ENCODE data around the gene TIMP2. TPM values are rescaled to one million over a fixed set of nuclear protein-coding genes. Genes with fewer than 3 reads are reported as not detected.
"Not testable (repeated sequence)": the region's sequence is repeated elsewhere in the genome, so short reads cannot be mapped to it uniquely, and the experiment has no call there.

TIMP2 gene
- polyA plus RNA-seq, 3 donors from 2014 or later: 0.07 to 0.26 (median 0.16) TPM

DNA sequence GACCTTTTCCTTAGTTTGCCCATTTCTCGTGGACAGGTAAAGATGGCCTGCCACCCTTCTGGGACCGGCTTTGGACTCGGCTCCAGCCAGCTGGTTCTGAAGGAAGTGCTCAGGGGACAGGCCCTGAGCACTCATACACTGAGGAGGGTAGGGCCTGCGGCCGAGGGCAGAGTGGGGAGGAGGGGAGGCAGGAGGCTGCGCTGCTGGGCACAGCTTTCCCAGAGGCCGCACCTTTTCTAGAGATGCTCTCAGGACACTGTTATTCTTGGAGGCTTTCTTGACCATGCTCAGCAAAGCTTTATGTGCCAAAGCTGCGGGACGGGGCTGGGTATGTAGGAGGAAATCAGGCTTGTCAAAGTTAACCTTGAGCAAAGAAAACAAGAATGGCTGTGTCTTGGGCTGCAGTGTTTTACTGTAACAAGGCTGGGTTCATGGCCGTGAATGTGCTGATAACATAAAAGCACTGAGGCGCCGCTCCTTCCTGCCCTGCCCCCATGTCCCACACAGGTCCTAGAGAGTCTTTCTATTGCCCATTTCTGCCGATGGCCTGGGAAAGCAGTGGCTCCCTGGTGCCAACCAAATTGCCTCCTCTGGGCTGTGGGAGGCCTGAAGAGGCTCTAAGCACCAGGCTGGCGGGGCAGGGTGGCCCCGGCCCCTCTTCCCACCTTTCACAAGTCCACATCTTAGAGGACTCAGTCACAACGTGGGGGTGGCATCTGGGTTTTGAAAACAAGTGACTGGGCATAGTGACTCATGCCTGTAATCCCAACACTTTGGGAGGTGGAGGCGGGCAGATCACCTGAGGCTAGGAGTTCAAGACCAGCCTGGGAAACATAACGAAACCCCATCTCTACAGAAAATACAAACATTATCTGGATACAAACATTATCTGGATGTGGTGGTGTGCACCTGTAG lies 22.3 kb upstream of the TIMP2 start:
- Mint-ChIP-seq H3K36me3 (no peaks in the 10 kb centered on the region), H3K27me3 (ENCODE audit: low read depth in 3 of 3) (peaks cover 0 to 8% (median 4%) of the 10 kb centered on the region in 3 donors), H3K27ac (no peak overlapping the region), H3K4me1 (no peaks in the 10 kb centered on the region), H3K4me3 (no peak overlapping the region), H3K9me3 (peaks cover 0 to 6% (median under 1%) of the 10 kb centered on the region in 6 donors)
- DNase-seq: no peak

DNA sequence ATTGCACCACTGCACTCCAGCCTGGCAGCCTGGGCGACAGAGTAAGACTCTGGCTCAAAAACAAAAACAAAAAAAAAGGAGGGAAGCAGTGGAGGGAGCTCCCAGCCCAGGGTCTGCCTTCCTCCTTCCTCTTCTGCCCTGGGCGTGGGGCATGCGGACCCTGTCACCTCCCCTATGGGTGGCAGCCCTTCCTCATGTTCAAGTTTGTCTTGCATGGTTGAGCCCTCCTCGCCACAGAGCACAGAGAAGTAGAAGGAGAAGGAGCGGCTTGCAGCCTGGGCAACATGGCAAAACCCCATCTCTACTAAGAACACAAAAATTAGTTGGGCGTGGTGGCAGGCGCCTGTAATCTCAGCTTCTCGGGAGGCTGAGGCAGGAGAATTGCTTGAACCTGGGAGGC lies 21.4 kb upstream of the TIMP2 start:
- H3K9me3 Mint-ChIP-seq: peaks cover 0 to 6% (median under 1%) of the 10 kb centered on the region in 6 donors

DNA sequence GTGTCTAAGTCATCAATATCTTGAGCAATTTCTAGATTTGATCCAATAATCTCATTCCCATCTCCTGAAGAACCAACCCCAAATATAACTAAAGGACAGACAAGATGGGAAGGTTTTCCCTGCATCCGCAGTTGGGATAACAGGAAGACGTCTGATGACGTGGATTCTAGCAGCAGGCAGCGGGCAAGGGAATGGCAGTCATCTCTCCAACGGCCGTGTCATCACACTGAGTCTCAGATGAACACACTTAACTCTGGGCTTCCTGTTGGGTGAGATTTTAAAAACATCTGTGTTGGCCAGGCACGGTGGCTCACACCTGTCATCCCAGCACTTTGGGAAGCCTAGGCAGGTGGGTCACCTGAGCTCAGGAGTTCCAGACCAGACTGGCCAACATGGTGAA lies 20.9 kb upstream of the TIMP2 start:
- H3K36me3 Mint-ChIP-seq: no peaks in the 10 kb centered on the region
- H3K4me1 Mint-ChIP-seq: no peaks in the 10 kb centered on the region
- no peak overlapping the region for H3K4me3 Mint-ChIP-seq

More for the DNA sequence above, 21.4 kb upstream of the TIMP2 start:
- H3K4me3 Mint-ChIP-seq: no peak overlapping the region
- H3K27ac Mint-ChIP-seq: no peak overlapping the region
- H3K27me3 Mint-ChIP-seq (ENCODE audit: low read depth in 3 of 3): peaks cover 0 to 8% (median 6%) of the 10 kb centered on the region in 3 donors
- H3K4me1 Mint-ChIP-seq: no peaks in the 10 kb centered on the region
- DNase-seq: no peak
- no peaks in the 10 kb centered on the region for H3K36me3 Mint-ChIP-seq

DNA sequence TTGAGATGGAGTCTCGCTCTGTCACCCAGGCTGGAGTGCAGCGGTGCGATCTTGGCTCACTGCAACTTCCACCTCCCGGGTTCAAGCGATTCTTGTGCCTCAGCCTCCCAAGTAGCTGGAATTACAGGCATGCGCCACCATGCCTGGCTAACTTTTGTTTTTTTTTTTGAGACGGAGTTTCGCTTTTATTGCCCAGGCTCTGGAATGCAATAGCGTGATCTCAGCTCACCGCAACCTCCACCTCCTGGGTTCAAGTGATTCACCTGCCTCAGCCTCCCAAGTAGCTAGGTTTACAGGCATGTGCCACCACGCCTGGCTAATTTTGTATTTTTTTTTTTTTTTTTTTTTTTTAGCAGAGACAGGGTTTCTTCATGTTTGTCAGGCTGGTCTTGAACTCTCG lies 20.3 kb upstream of the TIMP2 start:
- H3K27ac Mint-ChIP-seq; H3K4me3 Mint-ChIP-seq; H3K9me3 Mint-ChIP-seq; H3K36me3 Mint-ChIP-seq; H3K4me1 Mint-ChIP-seq; H3K27me3 Mint-ChIP-seq (ENCODE audit: low read depth in 3 of 3); DNase-seq: not testable (repeated sequence)

More for the DNA sequence above, 20.9 kb upstream of the TIMP2 start:
- Mint-ChIP-seq H3K27me3 (ENCODE audit: low read depth in 3 of 3) (peaks cover 0 to 8% (median 6%) of the 10 kb centered on the region in 3 donors), H3K9me3 (peaks cover 0 to 5% (median under 1%) of the 10 kb centered on the region in 6 donors), H3K27ac (no peak overlapping the region)
- DNase-seq: no peak

DNA sequence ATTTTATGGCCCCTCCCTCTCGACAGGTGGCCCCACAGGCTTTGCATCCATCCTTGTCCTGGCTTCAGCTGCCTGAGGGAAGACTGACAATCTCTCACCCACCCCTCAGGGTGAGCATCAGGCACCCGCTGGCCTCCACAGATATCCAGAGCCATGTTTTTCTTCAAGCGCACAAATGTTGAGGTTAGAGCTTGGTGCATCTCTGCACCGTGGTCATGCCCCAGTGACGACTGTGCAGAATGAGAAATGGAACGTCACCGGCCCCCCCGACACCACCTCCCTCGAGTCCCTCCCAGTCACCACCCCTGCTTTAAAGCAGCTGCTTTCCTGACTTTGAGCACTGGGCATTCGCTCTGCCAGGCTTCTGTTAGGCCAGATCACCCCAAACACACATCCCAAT lies 19.8 kb upstream of the TIMP2 start:
- H3K27me3 Mint-ChIP-seq (ENCODE audit: low read depth in 3 of 3): peaks cover 0 to 8% (median 6%) of the 10 kb centered on the region in 3 donors
- H3K36me3 Mint-ChIP-seq: no peaks in the 10 kb centered on the region
- H3K4me3 Mint-ChIP-seq: no peak overlapping the region
- peaks cover 0 to 2% (median 0%) of the 10 kb centered on the region in 6 donors for H3K9me3 Mint-ChIP-seq
- no peaks in the 10 kb centered on the region for H3K4me1 Mint-ChIP-seq
- H3K27ac Mint-ChIP-seq: no peak overlapping the region
- no peak for DNase-seq

DNA sequence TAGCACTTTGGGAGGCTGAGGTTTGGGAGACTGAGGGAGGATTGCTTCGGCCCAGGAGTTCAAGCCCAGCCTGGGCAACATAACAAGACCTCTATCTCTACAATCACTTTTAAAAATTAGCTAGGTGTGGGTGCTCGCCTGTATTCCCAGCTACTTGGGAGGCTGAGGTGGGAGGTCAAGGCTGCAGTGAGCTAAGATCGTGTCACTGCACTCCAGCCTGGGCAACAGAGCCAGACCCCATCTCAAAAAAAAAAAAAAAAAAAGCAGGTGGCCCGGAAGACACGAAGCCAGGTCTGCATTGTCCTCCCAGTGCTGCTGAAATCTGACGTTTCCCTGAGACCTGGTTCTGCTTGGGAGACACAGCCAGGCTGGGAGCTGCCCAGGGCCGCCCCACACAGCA lies 18.8 kb upstream of the TIMP2 start:
- DNase-seq: no peak
- no peaks in the 10 kb centered on the region for H3K9me3 Mint-ChIP-seq
- H3K36me3 Mint-ChIP-seq: no peaks in the 10 kb centered on the region
- H3K27me3 Mint-ChIP-seq (ENCODE audit: low read depth in 3 of 3): peaks cover 0 to 8% (median 6%) of the 10 kb centered on the region in 3 donors
- no peak overlapping the region for H3K4me3 Mint-ChIP-seq
- no peak overlapping the region for H3K27ac Mint-ChIP-seq
- no peaks in the 10 kb centered on the region for H3K4me1 Mint-ChIP-seq

DNA sequence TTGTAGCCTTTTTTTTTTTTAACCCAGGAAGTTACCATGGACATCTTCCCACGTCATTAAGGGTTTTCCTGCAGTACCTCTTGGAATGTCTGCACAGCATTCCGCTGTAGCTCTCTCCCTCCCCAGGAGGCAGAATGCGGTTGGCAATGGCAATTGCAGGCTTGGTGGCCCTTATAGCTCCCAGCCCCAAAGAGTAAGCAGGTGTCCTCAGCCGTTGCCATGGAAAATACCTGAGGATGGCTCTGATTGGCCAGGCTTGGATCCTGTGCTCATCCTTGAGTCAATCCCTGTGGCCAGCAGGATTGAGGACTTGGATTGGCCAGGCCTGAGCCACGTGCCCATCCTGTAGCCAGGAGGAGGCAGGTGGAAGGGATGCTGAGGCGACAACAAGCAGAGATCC lies 15.5 kb upstream of the TIMP2 start:
- Mint-ChIP-seq H3K4me1 (no peaks in the 10 kb centered on the region), H3K27me3 (ENCODE audit: low read depth in 3 of 3) (peaks cover 0 to 3% (median 3%) of the 10 kb centered on the region in 3 donors), H3K4me3 (no peak overlapping the region), H3K9me3 (no peaks in the 10 kb centered on the region), H3K27ac (no peak overlapping the region), H3K36me3 (no peaks in the 10 kb centered on the region)
- DNase-seq: no peak

DNA sequence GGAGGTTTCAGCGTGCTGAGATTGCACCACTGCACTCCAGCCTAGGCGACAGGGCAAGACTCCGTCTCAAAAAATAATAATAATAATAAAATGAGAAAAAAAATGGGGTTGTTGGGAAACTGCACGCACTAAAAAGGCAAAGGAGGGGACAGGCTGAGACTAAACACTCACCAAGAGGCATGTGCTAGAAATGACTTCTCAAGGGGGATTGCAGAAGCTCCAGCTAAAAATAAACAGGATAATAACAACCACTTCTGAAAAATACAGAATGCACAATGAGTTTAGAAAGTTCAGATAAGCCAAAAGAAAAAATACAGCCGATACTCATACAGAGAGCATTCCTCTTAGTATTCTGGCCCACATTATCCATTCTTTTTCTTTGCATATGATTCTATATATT lies 15.1 kb upstream of the TIMP2 start:
- H3K27ac Mint-ChIP-seq: no peak overlapping the region
- no peak overlapping the region for H3K4me3 Mint-ChIP-seq
- no peak for DNase-seq
- no peaks in the 10 kb centered on the region for H3K9me3 Mint-ChIP-seq
- H3K36me3 Mint-ChIP-seq: no peaks in the 10 kb centered on the region
- H3K4me1 Mint-ChIP-seq: no peaks in the 10 kb centered on the region
- peaks cover 0 to 3% (median 2%) of the 10 kb centered on the region in 3 donors for H3K27me3 Mint-ChIP-seq (ENCODE audit: low read depth in 3 of 3)

DNA sequence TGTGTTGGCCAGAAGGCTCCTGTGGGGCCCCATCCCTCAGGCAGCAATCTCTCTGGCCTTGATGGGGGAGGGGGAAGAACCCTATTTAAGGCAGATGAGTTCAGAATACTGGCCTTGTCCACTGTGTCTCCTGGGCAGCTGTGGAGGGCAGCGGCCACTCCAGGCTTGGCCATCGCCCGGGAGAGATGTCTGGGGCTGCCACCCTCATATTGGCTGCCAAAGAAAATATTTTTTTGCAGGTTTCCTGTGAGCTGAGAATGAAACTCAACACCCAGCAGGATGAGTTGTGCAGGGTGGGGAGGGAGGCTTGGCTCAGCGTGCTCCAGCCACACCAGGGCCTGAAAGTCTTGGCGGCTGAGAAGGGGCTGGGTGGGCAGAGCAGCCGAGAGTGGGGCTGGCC lies 14.4 kb upstream of the TIMP2 start:
- Mint-ChIP-seq H3K4me1 (no peaks in the 10 kb centered on the region), H3K4me3 (no peak overlapping the region), H3K27ac (no peak overlapping the region)

DNA sequence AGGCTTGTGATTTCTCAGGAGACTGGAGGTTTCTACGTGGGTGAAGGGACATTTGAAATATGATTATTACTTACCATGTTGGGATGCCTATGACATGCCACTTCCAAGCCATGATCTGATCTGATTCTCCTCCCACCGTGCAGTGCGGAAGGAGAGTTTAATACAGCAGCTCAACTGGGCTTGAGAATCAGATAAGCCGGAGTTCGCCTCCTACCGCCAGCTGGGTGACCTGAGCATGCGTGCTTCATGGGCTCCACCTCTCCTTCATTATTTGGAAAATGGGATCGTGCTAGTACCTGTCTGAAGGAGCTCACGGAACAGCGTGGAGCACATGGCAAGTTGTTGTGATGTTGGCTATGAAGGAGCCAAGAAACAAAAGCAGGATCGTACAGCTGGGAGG lies 12.4 kb upstream of the TIMP2 start:
- no peak overlapping the region for H3K4me3 Mint-ChIP-seq
- H3K9me3 Mint-ChIP-seq: no peaks in the 10 kb centered on the region
- no peak overlapping the region for H3K27ac Mint-ChIP-seq
- DNase-seq: no peak
- no peaks in the 10 kb centered on the region for H3K36me3 Mint-ChIP-seq
- H3K4me1 Mint-ChIP-seq: peaks cover 8 to 10% of the 10 kb centered on the region in 2 donors
- H3K27me3 Mint-ChIP-seq (ENCODE audit: low read depth in 3 of 3): peaks cover 0 to 4% (median 0%) of the 10 kb centered on the region in 3 donors

More for the DNA sequence above, 14.4 kb upstream of the TIMP2 start:
- Mint-ChIP-seq H3K27me3 (ENCODE audit: low read depth in 3 of 3) (peaks cover 0 to 3% (median 2%) of the 10 kb centered on the region in 3 donors), H3K9me3 (no peaks in the 10 kb centered on the region), H3K36me3 (no peaks in the 10 kb centered on the region)
- no peak for DNase-seq

DNA sequence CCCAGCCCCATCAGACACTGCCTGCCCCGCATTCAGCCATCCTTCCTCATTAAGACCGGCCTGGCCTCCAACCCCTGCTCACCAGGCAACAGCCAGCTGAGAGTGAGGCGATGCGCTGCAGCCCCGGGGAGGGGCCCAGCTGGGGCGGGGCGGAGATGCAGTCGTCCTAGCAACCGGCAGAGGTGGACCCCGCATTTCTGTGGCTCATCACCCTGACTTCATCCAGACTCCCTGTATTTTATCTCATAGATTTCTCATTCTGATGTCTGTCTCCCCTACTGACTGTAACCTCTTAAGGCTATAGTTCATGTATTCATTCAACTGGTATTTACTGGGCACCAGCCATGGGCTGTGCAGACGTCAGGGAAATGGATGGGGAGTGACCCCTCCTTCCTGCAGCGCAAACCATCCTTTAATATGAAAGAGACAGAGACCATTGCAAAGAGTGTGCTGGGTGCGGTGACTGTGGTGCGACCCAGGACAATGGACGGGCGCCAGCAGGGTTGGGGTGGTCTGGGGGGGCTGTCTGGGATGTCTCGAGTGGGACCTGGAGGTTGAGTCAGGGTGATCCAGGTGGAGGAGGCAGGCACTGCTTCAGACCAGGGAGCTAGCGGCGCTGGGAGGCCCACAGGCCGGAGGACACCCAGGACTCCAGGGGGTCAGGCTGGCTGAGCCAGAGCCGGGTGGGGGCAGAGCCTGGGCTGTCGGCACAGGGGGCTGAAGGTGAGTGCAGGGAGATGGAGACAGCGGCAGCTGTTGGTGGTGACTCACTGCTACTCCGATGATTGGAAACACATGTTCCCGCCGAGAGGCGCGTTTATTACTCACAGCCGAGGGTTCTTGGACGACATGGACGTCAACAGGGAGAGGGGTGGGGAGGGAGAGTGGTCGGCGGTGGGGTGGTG lies 10.5 kb upstream of the TIMP2 start:
- H3K36me3 Mint-ChIP-seq: no peaks in the 10 kb centered on the region
- H3K9me3 Mint-ChIP-seq: no peaks in the 10 kb centered on the region
- H3K27me3 Mint-ChIP-seq (ENCODE audit: low read depth in 3 of 3): peaks cover 0 to 2% (median 0%) of the 10 kb centered on the region in 3 donors
- no peak for DNase-seq
- no peak overlapping the region for H3K27ac Mint-ChIP-seq
- H3K4me3 Mint-ChIP-seq: no peak overlapping the region
- H3K4me1 Mint-ChIP-seq: peaks cover 8 to 10% of the 10 kb centered on the region in 2 donors

DNA sequence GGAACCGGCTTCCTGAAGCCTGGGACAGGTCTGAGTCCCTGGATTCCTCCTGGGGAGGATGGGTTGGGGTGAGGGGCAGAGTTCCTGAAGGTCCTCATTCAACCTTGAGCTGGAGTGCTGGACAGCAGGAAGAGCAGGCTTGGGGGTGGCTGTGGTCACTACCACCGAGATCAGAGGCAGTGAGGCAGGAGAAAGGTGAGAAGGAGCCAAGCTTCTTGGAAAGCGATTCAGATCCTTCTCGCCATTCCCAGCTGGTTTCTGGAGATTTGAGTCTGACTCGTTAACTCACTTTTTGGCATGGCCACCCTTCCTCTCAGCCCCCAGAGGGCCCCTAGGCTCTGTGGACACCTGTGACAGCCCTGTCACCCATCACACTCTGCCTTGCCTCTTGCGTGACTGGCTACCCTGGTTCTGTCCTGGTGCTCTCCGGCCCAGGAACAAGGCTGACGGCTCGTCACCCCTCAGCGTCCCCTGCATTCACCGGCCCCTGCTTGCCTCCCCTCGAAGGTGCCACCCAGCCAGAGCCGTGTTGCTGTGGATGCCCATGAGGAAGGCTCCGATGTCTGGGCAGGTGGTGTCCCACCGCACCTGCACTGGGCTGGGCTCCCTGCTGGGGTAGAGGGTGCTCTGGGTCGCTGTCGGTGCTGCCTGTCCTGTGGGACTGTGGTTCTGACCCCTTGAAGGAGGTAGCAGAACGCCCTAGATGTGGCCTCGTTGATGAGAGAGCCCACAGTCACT lies 9.7 kb upstream of the TIMP2 start:
- DNase-seq: no peak
- peaks cover 8 to 10% of the 10 kb centered on the region in 2 donors for H3K4me1 Mint-ChIP-seq
- peaks cover 0 to 2% (median 0%) of the 10 kb centered on the region in 3 donors for H3K27me3 Mint-ChIP-seq (ENCODE audit: low read depth in 3 of 3)
- no peaks in the 10 kb centered on the region for H3K36me3 Mint-ChIP-seq
- H3K27ac Mint-ChIP-seq: no peak overlapping the region
- no peak overlapping the region for H3K4me3 Mint-ChIP-seq
- no peaks in the 10 kb centered on the region for H3K9me3 Mint-ChIP-seq

DNA sequence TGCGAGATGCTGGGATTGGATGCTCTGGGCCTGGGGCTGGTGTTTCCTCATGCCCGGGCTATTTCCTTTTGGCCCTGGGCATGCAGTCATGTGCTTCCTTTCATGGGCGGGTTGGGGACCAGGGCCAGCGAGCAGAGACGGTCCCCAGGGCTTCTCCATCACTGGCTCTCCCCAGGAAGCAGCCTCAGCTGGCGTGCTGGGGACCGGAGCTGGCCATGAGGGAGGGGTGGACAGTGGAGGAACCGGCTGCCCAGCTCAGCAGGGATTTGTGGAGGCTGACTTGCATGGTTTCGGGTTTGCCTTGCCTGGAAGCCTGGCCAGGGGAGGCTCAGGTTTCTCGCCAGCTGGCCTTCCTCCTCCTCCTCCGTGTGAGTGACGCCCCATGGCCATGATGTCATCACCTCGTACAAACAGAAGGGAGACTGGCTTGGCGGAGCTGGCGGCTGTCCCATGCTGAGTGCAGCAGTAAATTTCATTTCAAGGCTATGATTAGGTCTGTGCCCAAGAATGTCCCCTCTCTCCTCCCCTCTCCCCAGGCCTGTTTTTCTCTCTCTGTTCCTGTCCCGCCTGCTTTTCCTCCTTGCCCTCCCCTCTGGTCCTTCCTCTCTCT lies 8.9 kb upstream of the TIMP2 start:
- Mint-ChIP-seq H3K4me3 (no peak overlapping the region), H3K27me3 (ENCODE audit: low read depth in 3 of 3) (peaks cover 0 to 2% (median 2%) of the 10 kb centered on the region in 3 donors), H3K4me1 (peaks cover 8 to 10% of the 10 kb centered on the region in 2 donors), H3K36me3 (no peaks in the 10 kb centered on the region), H3K27ac (no peak overlapping the region), H3K9me3 (no peaks in the 10 kb centered on the region)
- DNase-seq: no peak
